ENCODE data around the gene SAV1.
"Not testable (repeated sequence)": the region's sequence is repeated elsewhere in the genome, so short reads cannot be mapped to it uniquely, and the experiment has no call there.

The SAV1 gene

GRCh38 chr14:50665300-50665699, 2.8 kb downstream of the SAV1 start:
- DNase-seq (ENCODE audit: low read depth) = not testable (repeated sequence)

- not testable (repeated sequence) for DNase-seq (ENCODE audit: low read depth)
Measured at GRCh38 chr14:50664579-50664978, 3.5 kb downstream of the SAV1 start.

- DNase-seq (ENCODE audit: low read depth) = peak; percentile 7
Measured at GRCh38 chr14:50659327-50659974, 8.7 kb downstream of the SAV1 start.

- DNase-seq (ENCODE audit: low read depth) = peak; percentile 86
Measured at GRCh38 chr14:50658203-50658602, 9.9 kb downstream of the SAV1 start.

GRCh38 chr14:50657753-50658152, 10.4 kb downstream of the SAV1 start:
- no peak for DNase-seq (ENCODE audit: low read depth)

GRCh38 chr14:50656776-50657175, 11.3 kb downstream of the SAV1 start:
- DNase-seq (ENCODE audit: low read depth) = peak; percentile 43

- DNase-seq (ENCODE audit: low read depth) = no peak
Measured at GRCh38 chr14:50649691-50650090, 18.4 kb downstream of the SAV1 start.

- peak; percentile 49 for DNase-seq (ENCODE audit: low read depth)
Measured at GRCh38 chr14:50647753-50648152, 20.4 kb downstream of the SAV1 start.

- DNase-seq (ENCODE audit: low read depth) = no peak
Measured at GRCh38 chr14:50647282-50647681, 20.8 kb downstream of the SAV1 start.

- peak; percentile 12 for DNase-seq (ENCODE audit: low read depth)
Measured at GRCh38 chr14:50635141-50635540, 33.0 kb downstream of the SAV1 start.

- DNase-seq (ENCODE audit: low read depth) = no peak
Measured at GRCh38 chr14:50633954-50634353, 34.2 kb downstream of the SAV1 start.

GRCh38 chr14:50631408-50631821, 36.7 kb downstream of the SAV1 start:
- DNase-seq (ENCODE audit: low read depth) = peak; percentile 29

GRCh38 chr14:50624947-50625346, 43.2 kb downstream of the SAV1 start:
- DNase-seq (ENCODE audit: low read depth) = not testable (repeated sequence)

GRCh38 chr14:50624447-50624846, 43.7 kb downstream of the SAV1 start:
- DNase-seq (ENCODE audit: low read depth) = no peak

- DNase-seq (ENCODE audit: low read depth) = no peak
Measured at GRCh38 chr14:50622978-50623377, 45.1 kb downstream of the SAV1 start.

- peak; percentile 49 for DNase-seq (ENCODE audit: low read depth)
Measured at GRCh38 chr14:50620341-50620740, 47.8 kb downstream of the SAV1 start.

GRCh38 chr14:50619569-50620141, 48.5 kb downstream of the SAV1 start:
- peak; percentile 63 for DNase-seq (ENCODE audit: low read depth)

GRCh38 chr14:50616275-50616674, 51.8 kb downstream of the SAV1 start:
- no peak for DNase-seq (ENCODE audit: low read depth)

GRCh38 chr14:50615552-50615951, 52.6 kb downstream of the SAV1 start:
- DNase-seq (ENCODE audit: low read depth) = no peak

GRCh38 chr14:50615056-50615455, 53.0 kb downstream of the SAV1 start:
- DNase-seq (ENCODE audit: low read depth) = no peak

GRCh38 chr14:50612806-50613205, 55.3 kb downstream of the SAV1 start:
- DNase-seq (ENCODE audit: low read depth) = no peak

GRCh38 chr14:50610465-50610864, 57.6 kb downstream of the SAV1 start:
- no peak for DNase-seq (ENCODE audit: low read depth)

- peak; percentile 42 for DNase-seq (ENCODE audit: low read depth)
Measured at GRCh38 chr14:50608302-50608851, 59.7 kb downstream of the SAV1 start.

GRCh38 chr14:50607761-50608160, 60.3 kb downstream of the SAV1 start:
- no peak for DNase-seq (ENCODE audit: low read depth)

All from EH (cell line).